Activated T-cell treated with anti-CD3 and anti-CD28 coated beads for 48 hours (primary cell): ENCODE data around the gene XAGE3.
"Not testable (repeated sequence)": the region's sequence is repeated elsewhere in the genome, so short reads cannot be mapped to it uniquely, and the experiment has no call there.

Experiments
- DNase-seq: peaks from one replicate; pipeline ENCODE4 v3.0.0-alpha.2; 2020; ENCODE audit warnings: low read depth

The XAGE3 gene, protein sequence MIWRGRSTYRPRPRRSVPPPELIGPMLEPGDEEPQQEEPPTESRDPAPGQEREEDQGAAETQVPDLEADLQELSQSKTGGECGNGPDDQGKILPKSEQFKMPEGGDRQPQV

GRCh38 chrX:52867610-52868348 lies at the start of gene XAGE3:
TSS of gene XAGE3 (minus strand) at chrX:52868083. CDS start at chrX:52867133, 950 bp downstream.
- DNase-seq, result no peak

DNA sequence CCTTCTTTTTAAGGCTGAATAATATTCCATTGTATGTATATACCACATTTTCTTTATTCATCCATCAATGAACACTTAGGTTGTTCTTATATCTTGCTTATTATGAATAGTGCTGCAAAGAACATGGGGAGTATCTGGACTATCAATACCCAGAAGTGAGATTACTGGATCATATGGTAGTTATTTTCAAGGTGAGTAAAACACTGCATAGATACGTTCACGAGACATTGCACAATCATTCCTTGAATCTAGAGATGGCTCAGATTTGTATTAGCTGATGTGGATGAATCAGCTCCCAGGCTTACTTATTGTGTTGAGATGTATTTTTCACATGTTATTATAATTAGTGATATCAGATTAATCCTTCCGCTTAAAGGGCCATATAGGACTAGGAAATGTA lies 46.8 kb upstream of the XAGE3 start:
- DNase-seq, result not testable (repeated sequence)

GRCh38 chrX:52913681-52914080 lies 45.8 kb upstream of the XAGE3 start:
- not testable (repeated sequence) for DNase-seq

DNA sequence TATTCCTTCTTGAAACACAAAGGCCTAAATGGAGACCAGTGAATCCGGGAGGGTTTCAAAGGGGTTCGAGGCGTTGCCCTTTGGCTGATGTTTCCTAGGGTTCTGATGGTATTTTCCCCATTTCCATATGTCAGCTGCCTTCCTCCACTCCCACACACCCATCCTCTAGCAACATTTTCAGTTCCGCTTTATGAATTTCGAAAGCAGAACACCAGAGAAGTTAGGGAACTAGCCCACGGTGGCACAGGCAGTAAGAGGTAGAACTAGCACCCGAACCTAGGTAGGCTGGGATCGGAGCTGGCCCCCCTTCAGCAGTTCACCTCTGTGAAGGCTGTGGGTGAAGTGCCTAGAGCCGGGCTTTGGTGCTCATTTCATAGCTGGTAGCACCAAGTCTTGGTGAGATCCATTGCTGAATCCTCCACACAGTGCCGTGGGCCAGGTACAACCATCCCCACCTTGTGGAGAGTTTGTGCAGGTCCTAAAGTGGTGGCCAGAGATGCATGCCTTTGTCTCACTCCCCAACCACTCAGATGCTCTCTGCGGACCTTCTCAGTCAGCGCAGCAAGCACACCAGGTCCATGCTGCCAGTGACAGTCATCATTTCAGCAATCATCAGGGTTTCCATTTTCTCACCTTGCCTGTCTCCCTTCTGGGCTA lies 41.6 kb upstream of the XAGE3 start:
- not testable (repeated sequence) for DNase-seq

- not testable (repeated sequence) for DNase-seq
Observed at GRCh38 chrX:52907900-52908299, 40.0 kb upstream of the XAGE3 start.

GRCh38 chrX:52907137-52907536 lies 39.3 kb upstream of the XAGE3 start:
- not testable (repeated sequence) for DNase-seq

GRCh38 chrX:52906072-52906471 lies 38.2 kb upstream of the XAGE3 start:
- not testable (repeated sequence) for DNase-seq

DNA sequence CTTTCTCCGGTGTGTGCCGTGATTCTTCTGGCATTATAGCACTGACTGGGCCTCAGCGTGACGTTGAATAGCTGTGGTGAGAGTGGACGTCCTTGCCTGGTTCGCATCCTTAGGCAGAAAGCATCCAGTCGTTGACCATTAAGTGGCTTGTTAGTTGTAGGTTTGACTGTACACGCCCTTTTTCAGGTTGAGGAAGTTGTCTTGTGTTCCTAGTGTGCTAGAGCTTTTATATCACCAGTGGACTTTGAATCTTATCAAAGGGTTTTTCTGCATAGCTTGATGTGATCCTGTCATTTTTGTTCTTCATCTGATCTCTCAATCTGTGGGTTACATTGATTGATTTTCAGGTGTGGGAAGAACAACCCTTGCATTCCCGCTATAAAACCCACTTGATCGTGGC lies 37.6 kb upstream of the XAGE3 start:
- not testable (repeated sequence) for DNase-seq

- DNase-seq, result not testable (repeated sequence)
Observed at GRCh38 chrX:52896855-52897709, 29.2 kb upstream of the XAGE3 start, which contains the start of gene FAM156B. TSS of gene FAM156B (plus strand) at chrX:52897330. CDS start at chrX:52907226, 9,896 bp downstream.

GRCh38 chrX:52896438-52896837 lies 28.6 kb upstream of the XAGE3 start:
- DNase-seq, result not testable (repeated sequence)

DNA sequence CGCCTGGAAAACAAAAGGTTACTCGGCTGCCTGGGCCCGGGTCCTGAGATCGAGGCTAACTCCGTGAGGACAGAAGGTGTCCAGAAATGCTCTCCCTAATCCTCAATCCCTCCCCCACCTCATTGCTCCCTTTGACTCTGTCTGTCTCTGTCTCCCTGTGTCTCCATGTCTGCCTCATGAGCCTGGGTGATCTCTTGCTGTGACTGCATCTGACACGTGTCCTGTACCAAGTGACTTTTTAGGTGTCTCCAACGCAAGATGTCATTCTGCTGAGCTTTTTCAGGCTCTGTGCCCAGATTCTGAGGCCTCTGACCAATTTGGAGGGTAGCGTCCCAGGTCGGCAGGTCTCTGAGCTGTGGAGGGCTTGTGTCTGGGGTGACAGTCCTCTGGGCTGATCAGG lies 20.2 kb upstream of the XAGE3 start:
- DNase-seq, result not testable (repeated sequence)

- not testable (repeated sequence) for DNase-seq
Observed at GRCh38 chrX:52887459-52887858, 19.6 kb upstream of the XAGE3 start.

GRCh38 chrX:52876386-52876785 lies 8.5 kb upstream of the XAGE3 start:
- DNase-seq, result not testable (repeated sequence)

DNA sequence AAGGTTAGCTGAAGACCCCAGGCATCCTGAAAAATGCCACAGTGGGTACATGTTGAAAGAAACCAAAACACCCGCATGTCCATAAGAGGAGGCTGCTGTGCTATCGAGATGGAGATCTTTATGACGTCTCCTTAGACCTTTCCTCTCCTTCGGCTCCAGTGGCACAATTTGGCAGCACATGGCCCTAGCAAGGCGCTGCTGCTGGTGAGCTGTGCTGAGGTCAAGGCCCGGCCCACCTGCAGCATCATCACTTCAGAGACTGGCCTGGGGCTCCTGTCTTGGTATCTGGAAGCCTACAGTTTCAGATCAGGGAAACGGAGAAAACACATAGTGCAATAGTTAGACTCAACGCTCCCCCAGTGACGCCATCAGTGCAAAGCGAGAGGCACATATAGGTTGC lies 7.6 kb upstream of the XAGE3 start:
- DNase-seq, result not testable (repeated sequence)

DNA sequence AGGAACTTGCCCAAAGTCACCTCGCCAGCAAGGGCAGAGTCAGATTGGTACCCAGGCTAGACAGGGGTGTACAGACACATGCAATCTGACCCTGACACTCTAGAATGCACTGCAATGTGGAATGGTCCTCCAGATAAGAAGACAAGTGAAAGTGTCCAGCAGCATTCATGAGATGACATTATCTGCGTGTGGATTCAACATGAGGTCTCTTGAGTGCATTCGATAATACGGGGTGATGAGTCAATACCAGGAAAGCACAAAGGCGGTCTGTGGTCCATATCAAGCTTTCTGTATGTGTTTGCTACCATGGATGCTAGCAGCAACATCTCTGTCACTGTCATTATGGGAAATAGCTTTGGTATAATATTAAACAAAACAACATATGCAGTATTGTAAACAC lies 6.8 kb upstream of the XAGE3 start:
- no peak for DNase-seq

DNA sequence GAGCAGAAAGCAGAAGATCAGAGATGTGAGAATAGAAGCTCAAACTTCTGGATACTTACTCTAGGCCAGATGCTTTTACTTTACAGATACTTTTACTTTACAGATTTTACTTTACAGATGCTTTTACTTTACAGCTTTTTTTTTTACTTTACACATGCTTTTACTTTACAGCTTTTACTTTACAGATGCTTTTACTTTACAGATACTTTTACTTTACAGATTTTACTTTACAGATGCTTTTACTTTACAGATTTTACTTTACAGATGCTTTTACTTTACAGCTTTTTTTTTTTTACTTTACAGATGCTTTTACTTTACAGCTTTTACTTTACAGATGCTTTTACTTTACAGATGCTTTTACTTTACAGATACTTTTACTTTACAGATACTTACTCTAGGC lies 5.9 kb upstream of the XAGE3 start:
- DNase-seq, result not testable (repeated sequence)

DNA sequence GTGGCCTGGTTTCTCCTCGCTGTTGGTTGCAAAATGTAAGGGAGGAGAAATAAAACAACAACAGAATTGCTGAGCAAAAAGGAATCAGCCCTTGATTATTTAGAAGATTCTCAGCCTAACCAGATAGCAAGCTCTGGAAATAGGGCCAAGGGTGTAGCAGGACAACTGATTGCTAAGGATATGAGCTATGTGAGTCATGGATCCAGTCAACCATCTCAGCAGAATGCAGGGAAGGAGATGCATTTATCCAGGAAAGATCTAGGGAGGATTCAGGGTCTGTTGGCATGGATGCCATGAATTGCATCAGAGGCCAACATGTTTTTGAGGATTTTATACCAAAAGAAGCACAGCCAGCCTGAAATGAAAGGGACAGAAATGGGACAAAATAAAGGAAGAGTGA lies 2.2 kb upstream of the XAGE3 start:
- no peak for DNase-seq

GRCh38 chrX:52865343-52865998 lies 2.4 kb downstream of the XAGE3 start:
- no peak for DNase-seq

- DNase-seq, result not testable (repeated sequence)
Observed at GRCh38 chrX:52856991-52857525, 10.8 kb downstream of the XAGE3 start.

DNA sequence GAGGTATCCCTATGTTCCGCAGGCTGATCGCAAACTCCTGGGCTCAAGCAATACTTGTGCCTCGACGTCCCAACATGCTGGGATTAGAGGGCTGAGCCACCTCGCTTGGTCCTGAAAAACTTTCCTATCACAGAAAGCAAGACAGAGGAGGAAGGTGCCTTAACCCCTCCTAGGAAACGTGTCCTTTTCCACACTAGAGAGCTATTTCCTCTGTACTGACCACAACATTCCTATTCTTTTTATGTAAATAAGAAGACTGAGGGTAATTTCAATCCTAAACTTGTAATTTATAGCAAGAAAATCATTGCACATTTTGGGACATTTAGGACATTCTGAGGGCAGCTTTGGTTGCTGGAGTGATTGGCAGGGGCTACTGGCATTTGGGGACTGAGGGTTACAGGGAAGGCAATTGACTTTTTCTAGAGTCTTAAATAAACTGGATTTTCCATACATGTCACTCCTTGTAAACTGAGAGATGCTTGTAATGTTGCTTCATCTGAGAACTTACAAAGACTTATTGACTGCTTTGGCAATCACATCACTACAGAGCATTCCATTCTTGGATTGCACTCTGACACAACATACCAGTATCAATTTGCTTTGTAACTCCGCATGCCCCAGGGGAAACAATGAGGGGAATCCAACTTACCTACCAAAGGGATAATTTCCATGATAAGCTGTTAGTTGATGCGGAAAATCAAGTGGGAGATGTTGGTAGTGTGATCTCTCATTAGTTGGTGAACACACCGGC lies 15.6 kb downstream of the XAGE3 start:
- DNase-seq, result no peak

DNA sequence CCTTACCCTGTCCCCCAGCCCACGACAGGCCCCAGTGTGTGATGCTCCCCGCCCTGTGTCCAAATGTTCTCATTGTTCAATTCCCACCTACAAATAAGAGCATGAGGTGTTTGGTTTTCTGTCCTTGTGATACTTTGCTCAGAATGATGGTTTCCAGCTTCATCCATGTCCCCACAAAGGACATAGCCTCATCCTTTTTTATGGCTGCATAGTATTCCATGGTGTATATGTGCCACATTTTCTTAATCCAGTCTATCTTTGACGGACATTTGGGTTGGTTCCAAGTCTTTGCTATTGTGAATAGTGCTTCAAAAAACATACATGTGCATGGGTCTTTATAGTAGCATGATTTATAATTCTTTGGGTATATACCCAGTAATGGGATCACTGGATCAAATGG lies 24.3 kb downstream of the XAGE3 start:
- DNase-seq, result not testable (repeated sequence)
